Osteocyte (in vitro differentiated cells): ENCODE results near the gene SPAG8. TPM values are rescaled to one million over a fixed set of nuclear protein-coding genes. Genes with fewer than 3 reads are reported as not detected.
A peak's percentile ranks its signal among the peaks of the same experiment; 100 is the strongest.

Source experiments
- DNase-seq: peaks from one replicate; pipeline ENCODE4 v3.0.0; 2021; ENCODE audit warnings: mixed read lengths; ENCODE audit not compliant: unreplicated experiment; ENCODE audit errors: extremely low spot score
- H3K27ac Mint-ChIP-seq: one replicate; pipeline ENCODE4 v1.8.0; 2021; ENCODE audit warnings: mild to moderate bottlenecking, mixed read lengths; ENCODE audit not compliant: unreplicated experiment
- H3K27me3 Mint-ChIP-seq: one replicate; pipeline ENCODE4 v1.8.0; 2021; ENCODE audit warnings: mixed read lengths; ENCODE audit not compliant: unreplicated experiment
- H3K36me3 Mint-ChIP-seq: one replicate; pipeline ENCODE4 v1.8.0; 2021; ENCODE audit warnings: mixed read lengths; ENCODE audit not compliant: unreplicated experiment
- H3K4me1 Mint-ChIP-seq: one replicate; pipeline ENCODE4 v1.8.0; 2021; ENCODE audit warnings: mixed read lengths; ENCODE audit not compliant: unreplicated experiment
- H3K4me3 Mint-ChIP-seq: one replicate; pipeline ENCODE4 v1.8.0; 2021; ENCODE audit warnings: mild to moderate bottlenecking, moderate library complexity, mixed read lengths; ENCODE audit not compliant: unreplicated experiment
- H3K9me3 Mint-ChIP-seq: one replicate; pipeline ENCODE4 v1.8.0; 2021; ENCODE audit warnings: mixed read lengths; ENCODE audit not compliant: unreplicated experiment
- CTCF ChIP-seq: fragments of 200-600 bp; sonication (generic); IDR thresholded peaks from 2 replicates; pipeline ENCODE4 v1.5.0; 2021; ENCODE audit warnings: antibody characterized with exemption, mild to moderate bottlenecking, moderate library complexity
- total RNA-seq: library from RNA; stranded (reverse); gene quantifications from 2 replicates; pipeline ENCODE4 v1.2.1, GENCODE V29; 2021

Gene SPAG8
- total RNA-seq, 1 donor from 2014 or later, result 2.4 TPM

- Mint-ChIP-seq H3K4me3 (no peak overlapping the region), H3K9me3 (no peaks in the 10 kb centered on the region), H3K27ac (no peak overlapping the region), H3K27me3 (no peaks in the 10 kb centered on the region), H3K4me1 (peaks cover 34% of the 10 kb centered on the region), H3K36me3 (peaks cover 12% of the 10 kb centered on the region)
- no peak for DNase-seq
- TF ChIP-seq CTCF, result no peak
These were observed 14.6 kb downstream of the SPAG8 start for GRCh38 chr9:35797311-35798109.

- H3K9me3 Mint-ChIP-seq, result no peaks in the 10 kb centered on the region
- H3K36me3 Mint-ChIP-seq, result peaks cover 6% of the 10 kb centered on the region
- DNase-seq, result no peak
- H3K4me3 Mint-ChIP-seq, result no peak overlapping the region
- peaks cover 38% of the 10 kb centered on the region for H3K4me1 Mint-ChIP-seq
- H3K27me3 Mint-ChIP-seq, result no peaks in the 10 kb centered on the region
- no peak for TF ChIP-seq CTCF
- H3K27ac Mint-ChIP-seq, result no peak overlapping the region
These were observed 16.4 kb downstream of the SPAG8 start for GRCh38 chr9:35795695-35796094.

GRCh38 chr9:35793461-35793860, 18.6 kb downstream of the SPAG8 start:
- Mint-ChIP-seq H3K4me1 (peaks cover 40% of the 10 kb centered on the region), H3K9me3 (no peaks in the 10 kb centered on the region), H3K4me3 (peak overlapping the region; percentile 44), H3K27ac (peak overlapping the region; percentile 50), H3K27me3 (no peaks in the 10 kb centered on the region), H3K36me3 (peaks cover 2% of the 10 kb centered on the region)
- no peak for DNase-seq
- TF ChIP-seq CTCF, result no peak

- Mint-ChIP-seq H3K9me3 (no peaks in the 10 kb centered on the region), H3K27ac (peak overlapping the region; percentile 50), H3K4me1 (peaks cover 37% of the 10 kb centered on the region), H3K27me3 (no peaks in the 10 kb centered on the region), H3K36me3 (peaks cover 2% of the 10 kb centered on the region), H3K4me3 (peak overlapping the region; percentile 44)
- DNase-seq, result no peak
- TF ChIP-seq CTCF, result no peak
These were observed 19.2 kb downstream of the SPAG8 start for GRCh38 chr9:35792826-35793225.

GRCh38 chr9:35792024-35792813, 19.8 kb downstream of the SPAG8 start:
- no peak for TF ChIP-seq CTCF
- Mint-ChIP-seq H3K36me3 (peaks cover 2% of the 10 kb centered on the region), H3K9me3 (no peaks in the 10 kb centered on the region), H3K4me1 (peaks cover 37% of the 10 kb centered on the region), H3K27me3 (no peaks in the 10 kb centered on the region), H3K27ac (no peak overlapping the region), H3K4me3 (peak overlapping the region; percentile 6)
- no peak for DNase-seq
